ENCODE measurements around the gene CCDC70.

- TF ChIP-seq POLR2A (IDR thresholded peaks at IDR 0.05) (no peak), CTCF (IDR thresholded peaks at IDR 0.05) (no peak)
Measured at GRCh38 chr13:51826606-51827005, 35.2 kb upstream of the CCDC70 start.

All from vagina (tissue), 2 donors.